K562 (cell line): ENCODE measurements around the gene HSF2BP. TPM values are rescaled to one million over a fixed set of nuclear protein-coding genes. Genes with fewer than 3 reads are reported as not detected.

ENCODE experiments used
- CBX1 ChIP-seq: sonication (generic); IDR thresholded peaks from 2 replicates; pipeline ENCODE4 v1.6.1; 2016; ENCODE audit warnings: antibody characterized with exemption, low read depth, mild to moderate bottlenecking
- GMEB1 ChIP-seq: fragments of 250-450 bp; sonication (Bioruptor Pico); IDR thresholded peaks from 2 replicates; pipeline ENCODE4 v1.4.0; 2020; ENCODE audit warnings: mild to moderate bottlenecking
- HBP1 ChIP-seq: fragments of 450-650 bp; formaldehyde crosslinking; IDR thresholded peaks from 2 replicates; pipeline ENCODE4 v1.4.0; 2022; ENCODE audit warnings: missing genetic modification characterization
- HCFC1 ChIP-seq: IDR thresholded peaks from 2 replicates; pipeline ENCODE4 v1.6.1; 2012; ENCODE audit warnings: low read depth, low read length, improper control_type of control experiment
- JUN ChIP-seq, 2 experiments: sonication (generic) in 1 of 2; formaldehyde crosslinking in 1 of 2; IDR thresholded peaks; 2 replicates each; pipeline versions ENCODE4 v1.6.1 to v1.8.0; 2012 to 2022; ENCODE audit warnings: borderline replicate concordance in 2 of 2, mild to moderate bottlenecking in 2 of 2, improper control_type of control experiment in 1 of 2, low read depth in 1 of 2, low read length in 1 of 2, missing genetic modification reagents in 1 of 2
- RBM39 ChIP-seq: fragments of 200-400 bp; formaldehyde crosslinking; optimal IDR thresholded peaks from 2 replicates; pipeline ENCODE3; 2018; ENCODE audit warnings: low read depth, low read length
- STAT5B ChIP-seq: fragments of 250-450 bp; sonication (Bioruptor Pico); IDR thresholded peaks from 2 replicates; pipeline ENCODE4 v1.8.0; 2021; ENCODE audit warnings: mild to moderate bottlenecking, inconsistent platforms
- TEAD2 ChIP-seq: fragments of 450-650 bp; IDR thresholded peaks from 2 replicates; pipeline ENCODE4 v1.6.1; 2016; ENCODE audit warnings: missing genetic modification characterization, control low read depth, missing compliant biosample characterization
- ZBTB34 ChIP-seq: fragments of 250-450 bp; sonication (Bioruptor Pico); IDR thresholded peaks from 2 replicates; pipeline ENCODE4 v1.8.0; 2021; ENCODE audit warnings: mild to moderate bottlenecking, moderate library complexity
- ZMIZ1 ChIP-seq, 2 experiments: fragments of 150-350 bp in 1 of 2; IDR thresholded peaks; 2 replicates each; pipeline ENCODE4 v1.6.1; 2012 to 2016; ENCODE audit warnings: low read depth in 2 of 2, low read length in 2 of 2, mild to moderate bottlenecking in 1 of 2, moderate library complexity in 1 of 2
- ZNF282 ChIP-seq: sonication (generic); formaldehyde crosslinking; IDR thresholded peaks from 2 replicates; pipeline ENCODE4 v1.8.1; 2023; ENCODE audit warnings: missing genetic modification reagents
- ZNF354B ChIP-seq: fragments of 250-450 bp; sonication (Bioruptor Pico); IDR thresholded peaks from 2 replicates; pipeline ENCODE4 v1.4.0; 2020
- polyA plus RNA-seq, 8 experiments: library from polyadenylated mRNA; depleted of rRNA in 4 of 8; stranded (reverse) in 5 of 8; unstranded in 3 of 8; fragments of >200 nt; fragmentation: Nextera tagmentation in 2 of 8; fragmentation: Illumina TruSeq in 1 of 8; extraction: Ambion mirVana in 2 of 8; extraction: Trizol in 1 of 8; gene quantifications; 2 replicates each; pipeline versions ENCODE4 v1.2.1 to v1.2.3, GENCODE V29; 2011 to 2014; ENCODE audit warnings: inconsistent platforms in 1 of 8, missing spikeins in 1 of 8
- total RNA-seq, 7 experiments: library from RNA; depleted of rRNA in 6 of 7; stranded (reverse); fragments of >200 nt in 6 of 7; fragmentation: Illumina TruSeq in 2 of 7; extraction: Trizol in 2 of 7; gene quantifications; 2 replicates each; pipeline versions ENCODE4 v1.2.1 to v1.2.3, GENCODE V29; 2011 to 2021; ENCODE audit warnings: low replicate concordance in 1 of 7
- TF ChIP-seq, protein P1 (sequence below), 3 experiments: fragments of 200-800 bp in 1 of 3; fragments of 250-450 bp in 1 of 3; fragments of 450-650 bp in 1 of 3; sonication (Bioruptor Pico) in 1 of 3; sonication (Bioruptor generic) in 1 of 3; formaldehyde crosslinking in 1 of 3; IDR thresholded peaks; 2 replicates each; pipeline versions ENCODE4 v1.6.1 to v1.8.0; 2016 to 2022; ENCODE audit warnings: mild to moderate bottlenecking in 2 of 3, missing genetic modification characterization in 2 of 3, missing compliant biosample characterization in 1 of 3, moderate library complexity in 1 of 3

Gene HSF2BP
- total and polyA plus RNA-seq, 9 of the 15 experiments (the other 6 are each of a cell fraction or from before 2014, with no cell fraction given), result 0.04 to 0.57 (median 0.20) TPM; not detected in 2

DNA sequence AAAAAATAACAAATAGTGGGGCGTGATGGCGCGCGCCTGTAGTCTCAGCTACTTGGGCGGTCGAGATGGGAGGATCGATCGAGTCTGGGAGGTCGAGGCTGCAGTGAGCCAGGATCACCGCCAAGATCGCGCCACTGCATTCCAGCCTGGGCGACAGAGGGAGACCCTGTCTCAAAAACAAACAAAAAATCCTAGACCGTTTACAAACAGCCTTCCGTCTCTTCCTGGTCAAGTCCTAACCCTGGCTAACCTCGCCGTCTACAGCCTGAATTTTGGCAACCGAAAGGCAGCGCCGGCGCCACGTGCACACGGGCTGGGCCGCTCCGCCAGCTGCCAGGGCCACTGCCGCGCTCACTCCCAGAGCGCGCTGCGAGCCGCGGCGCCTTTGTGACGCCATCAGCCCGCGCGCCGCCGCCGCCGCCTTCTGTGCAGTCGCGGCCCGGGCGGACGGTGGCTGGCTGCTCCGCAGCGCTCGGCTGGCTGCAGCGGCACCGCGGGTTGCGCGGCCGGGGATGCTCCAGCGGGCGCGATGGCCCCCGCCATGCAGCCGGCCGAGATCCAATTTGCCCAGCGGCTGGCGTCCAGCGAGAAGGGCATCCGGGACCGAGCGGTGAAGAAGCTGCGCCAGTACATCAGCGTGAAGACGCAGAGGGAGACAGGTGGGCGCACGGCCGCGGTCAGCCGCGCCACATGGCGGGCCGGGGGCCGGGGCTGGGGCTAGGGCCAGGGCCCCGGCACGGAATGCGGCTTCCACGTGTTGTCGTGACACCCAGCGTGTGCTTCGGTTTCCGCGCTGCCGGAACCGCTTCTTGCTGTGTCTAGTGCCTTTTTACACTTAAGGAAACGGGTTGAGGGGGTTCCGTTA lies at the start of gene HSF2BP, which contains the start of gene RRP1B (continued):
- TF ChIP-seq ZMIZ1 (IDR thresholded peaks at IDR 0.05; ENCODE audit: low read depth in 2 of 2, low read length in 2 of 2) (peak in 1 of 2 experiments; percentile 49; a peak in 1 of 4 replicates), TEAD2 (tag) (peak; percentile 44; the same call in 1 of the 2 replicates), ZNF282 (CRISPR knock-in tag) (peak; percentile 97; the same call in 1 of the 2 replicates), CBX1 (peak; percentile 88), HBP1 (no peak), STAT5B (CRISPR knock-in tag) (no peak), GMEB1 (CRISPR knock-in tag) (peak; percentile 86), HCFC1 (peak; percentile 89), ZNF354B (CRISPR knock-in tag) (peak; percentile 17; the same call in 1 of the 2 replicates), ZBTB34 (peak; percentile 75; the same call in 1 of the 2 replicates), RBM39 (no peak), JUN (IDR thresholded peaks at IDR 0.05; ENCODE audit: borderline replicate concordance, low read depth, low read length) (peak; percentile 84; the same call in 1 of the 2 replicates), JUN (CRISPR knock-in tag; IDR thresholded peaks at IDR 0.05; ENCODE audit: borderline replicate concordance) (peak; percentile 98)
- TF ChIP-seq, protein P1, sequence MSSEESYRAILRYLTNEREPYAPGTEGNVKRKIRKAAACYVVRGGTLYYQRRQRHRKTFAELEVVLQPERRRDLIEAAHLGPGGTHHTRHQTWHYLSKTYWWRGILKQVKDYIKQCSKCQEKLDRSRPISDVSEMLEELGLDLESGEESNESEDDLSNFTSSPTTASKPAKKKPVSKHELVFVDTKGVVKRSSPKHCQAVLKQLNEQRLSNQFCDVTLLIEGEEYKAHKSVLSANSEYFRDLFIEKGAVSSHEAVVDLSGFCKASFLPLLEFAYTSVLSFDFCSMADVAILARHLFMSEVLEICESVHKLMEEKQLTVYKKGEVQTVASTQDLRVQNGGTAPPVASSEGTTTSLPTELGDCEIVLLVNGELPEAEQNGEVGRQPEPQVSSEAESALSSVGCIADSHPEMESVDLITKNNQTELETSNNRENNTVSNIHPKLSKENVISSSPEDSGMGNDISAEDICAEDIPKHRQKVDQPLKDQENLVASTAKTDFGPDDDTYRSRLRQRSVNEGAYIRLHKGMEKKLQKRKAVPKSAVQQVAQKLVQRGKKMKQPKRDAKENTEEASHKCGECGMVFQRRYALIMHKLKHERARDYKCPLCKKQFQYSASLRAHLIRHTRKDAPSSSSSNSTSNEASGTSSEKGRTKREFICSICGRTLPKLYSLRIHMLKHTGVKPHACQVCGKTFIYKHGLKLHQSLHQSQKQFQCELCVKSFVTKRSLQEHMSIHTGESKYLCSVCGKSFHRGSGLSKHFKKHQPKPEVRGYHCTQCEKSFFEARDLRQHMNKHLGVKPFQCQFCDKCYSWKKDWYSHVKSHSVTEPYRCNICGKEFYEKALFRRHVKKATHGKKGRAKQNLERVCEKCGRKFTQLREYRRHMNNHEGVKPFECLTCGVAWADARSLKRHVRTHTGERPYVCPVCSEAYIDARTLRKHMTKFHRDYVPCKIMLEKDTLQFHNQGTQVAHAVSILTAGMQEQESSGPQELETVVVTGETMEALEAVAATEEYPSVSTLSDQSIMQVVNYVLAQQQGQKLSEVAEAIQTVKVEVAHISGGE (CRISPR knock-in tag; IDR thresholded peaks at IDR 0.05), result peak in 1 of 3 experiments; percentile 67; a peak in 2 of 6 replicates
